Measurements from ENCODE around the gene ZNF12. TPM values are rescaled to one million over a fixed set of nuclear protein-coding genes. Genes with fewer than 3 reads are reported as not detected.

Gene ZNF12
- total and polyA plus RNA-seq, 2 experiments from 2014 or later, result 13.0 to 19.9 TPM

DNA sequence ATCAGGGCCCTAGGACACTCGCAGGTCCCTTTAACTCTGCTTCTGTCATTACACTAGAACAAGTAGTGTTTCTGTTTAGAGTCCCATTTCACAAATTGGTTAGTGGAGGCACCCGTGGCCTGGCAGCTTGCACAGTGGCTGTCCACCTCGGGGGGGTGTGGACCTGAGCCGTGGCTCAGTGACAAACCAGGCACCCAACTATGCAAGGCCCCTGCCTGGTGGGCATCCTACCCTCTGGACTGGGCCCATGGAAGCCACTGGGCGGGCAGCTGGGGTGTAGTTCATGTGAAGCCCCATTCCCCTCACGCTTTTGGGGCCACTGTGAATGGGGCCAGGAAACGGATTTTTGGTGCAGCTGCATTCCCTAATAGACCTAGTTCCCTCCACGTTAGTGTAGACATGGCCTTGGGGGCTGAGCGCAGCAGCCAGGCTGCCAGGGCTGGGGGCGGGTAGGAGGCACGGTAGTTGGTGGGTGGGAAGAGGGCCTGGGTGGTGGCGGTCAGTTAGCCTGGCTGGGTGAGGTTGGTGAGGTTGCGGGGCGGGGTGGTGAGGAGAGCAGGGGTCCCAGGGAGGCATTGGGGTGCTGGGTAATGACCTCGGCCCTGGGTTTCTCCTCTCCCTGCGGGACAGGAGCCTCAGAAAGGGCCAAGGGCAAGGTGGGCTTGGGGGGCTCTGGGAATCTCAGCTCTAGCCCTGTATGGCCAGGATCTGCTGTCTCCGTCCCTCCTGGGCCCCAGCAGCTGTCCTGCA, 50.9 kb downstream of the ZNF12 start:
- Histone ChIP-seq H3K9ac (no peak overlapping the region), H3K36me3 (ENCODE audit: low read depth) (no peaks in the 10 kb centered on the region; the same call in 1 of the 2 replicates), H2AFZ (no peak overlapping the region), H3F3A (ENCODE audit: insufficient read depth) (peaks cover 5% of the 10 kb centered on the region; the same call in 1 of the 2 replicates), H3K4me2 (ENCODE audit: unreplicated experiment) (no peak overlapping the region), H4K20me1 (ENCODE audit: insufficient read depth) (no peaks in the 10 kb centered on the region), H3K27ac (no peak overlapping the region), H3K79me2 (ENCODE audit: insufficient read depth) (no peaks in the 10 kb centered on the region), H3K9me3 (ENCODE audit: low read depth) (no peaks in the 10 kb centered on the region), H3K4me3 (no peak overlapping the region), H3K27me3 (replicated peaks; ENCODE audit: insufficient read depth) (no peaks in the 10 kb centered on the region), H3K4me1 (ENCODE audit: insufficient read depth) (no peaks in the 10 kb centered on the region), H3K9me2 (ENCODE audit: insufficient read depth) (no peaks in the 10 kb centered on the region)
- in situ Hi-C loops (cut with MboI), result no loop called here
- no peak for DNase-seq
- TF ChIP-seq EZH2 (IDR thresholded peaks at IDR 0.05; ENCODE audit: insufficient read depth, poor library complexity, severe bottlenecking) (no peak), EZH2phosphoT487 (IDR thresholded peaks at IDR 0.05; ENCODE audit: insufficient read depth, low read depth) (no peak)
- 94 to 97% methylated on average over 12 to 17 of the region's 17 CpGs for WGBS, 2 experiments (ENCODE audit: low coverage in 1 of 2, low lambda C conversion rate in 2 of 2, missing lambda C conversion rate in 2 of 2)

GRCh38 chr7:6654842-6655610, 51.7 kb downstream of the ZNF12 start:
- H3K4me3 ChIP-seq, result no peak overlapping the region
- H3K79me2 ChIP-seq (ENCODE audit: insufficient read depth), result no peaks in the 10 kb centered on the region
- TF ChIP-seq EZH2 (IDR thresholded peaks at IDR 0.05; ENCODE audit: insufficient read depth, poor library complexity, severe bottlenecking), result no peak
- no peak for TF ChIP-seq EZH2phosphoT487 (IDR thresholded peaks at IDR 0.05; ENCODE audit: insufficient read depth, low read depth)
- H3K36me3 ChIP-seq (ENCODE audit: low read depth), result no peaks in the 10 kb centered on the region; the same call in 1 of the 2 replicates
- no peak overlapping the region for H3K27ac ChIP-seq
- no peaks in the 10 kb centered on the region for H3K9me3 ChIP-seq (ENCODE audit: low read depth)
- no peak overlapping the region for H3K9ac ChIP-seq
- H3K9me2 ChIP-seq (ENCODE audit: insufficient read depth), result no peaks in the 10 kb centered on the region
- H3K27me3 ChIP-seq (replicated peaks; ENCODE audit: insufficient read depth), result no peaks in the 10 kb centered on the region
- 93 to 94% methylated on average over 46 to 48 of the region's 48 CpGs for WGBS, 2 experiments (ENCODE audit: low coverage in 1 of 2, low lambda C conversion rate in 2 of 2, missing lambda C conversion rate in 2 of 2)
- H2AFZ ChIP-seq, result no peak overlapping the region
- in situ Hi-C loops (cut with MboI), result no loop called here
- no peak for DNase-seq
- no peaks in the 10 kb centered on the region for H3K4me1 ChIP-seq (ENCODE audit: insufficient read depth)
- H3F3A ChIP-seq (ENCODE audit: insufficient read depth), result peaks cover 5% of the 10 kb centered on the region; the same call in 1 of the 2 replicates
- no peak overlapping the region for H3K4me2 ChIP-seq (ENCODE audit: unreplicated experiment)
- H4K20me1 ChIP-seq (ENCODE audit: insufficient read depth), result no peaks in the 10 kb centered on the region

DNA sequence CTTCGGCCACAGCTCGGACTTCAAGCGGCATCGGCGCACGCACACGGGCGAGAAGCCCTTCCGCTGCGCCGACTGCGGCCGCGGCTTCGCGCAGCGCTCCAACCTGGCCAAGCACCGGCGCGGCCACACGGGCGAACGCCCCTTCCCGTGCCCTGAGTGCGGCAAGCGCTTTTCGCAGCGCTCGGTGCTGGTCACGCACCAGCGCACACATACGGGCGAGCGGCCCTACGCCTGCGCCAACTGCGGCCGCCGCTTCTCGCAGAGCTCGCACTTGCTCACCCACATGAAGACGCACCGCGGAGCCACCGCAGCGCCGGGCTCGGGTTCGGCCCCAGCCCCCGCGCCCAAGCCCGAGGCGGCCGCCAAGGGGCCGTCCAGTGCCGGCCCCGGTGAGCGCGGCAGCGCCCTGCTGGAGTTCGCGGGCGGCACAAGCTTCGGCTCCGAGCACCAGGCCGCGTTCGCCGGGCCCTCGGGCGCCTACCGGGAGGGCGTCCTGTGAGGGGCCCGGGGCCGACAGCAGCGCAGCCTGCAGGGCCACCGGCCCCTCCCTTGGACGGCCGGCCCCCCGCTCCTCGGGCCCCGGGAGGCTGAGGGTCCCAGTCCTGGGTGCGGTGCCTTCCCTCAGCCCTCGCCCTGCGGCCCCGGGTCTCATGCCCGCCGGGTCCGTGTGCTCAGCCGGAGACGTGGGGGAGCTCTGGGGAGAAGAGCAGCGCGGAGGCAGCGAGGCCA, 52.5 kb downstream of the ZNF12 start:
- Histone ChIP-seq H3K4me1 (ENCODE audit: insufficient read depth) (no peaks in the 10 kb centered on the region), H3K36me3 (ENCODE audit: low read depth) (no peaks in the 10 kb centered on the region; the same call in 1 of the 2 replicates), H3K4me3 (no peak overlapping the region), H3K9me3 (ENCODE audit: low read depth) (no peaks in the 10 kb centered on the region), H3K27ac (no peak overlapping the region), H3K4me2 (ENCODE audit: unreplicated experiment) (no peak overlapping the region), H2AFZ (no peak overlapping the region), H3F3A (ENCODE audit: insufficient read depth) (peaks cover 5% of the 10 kb centered on the region; the same call in 1 of the 2 replicates), H3K27me3 (replicated peaks; ENCODE audit: insufficient read depth) (no peaks in the 10 kb centered on the region), H3K9ac (no peak overlapping the region), H3K79me2 (ENCODE audit: insufficient read depth) (no peaks in the 10 kb centered on the region), H4K20me1 (ENCODE audit: insufficient read depth) (no peaks in the 10 kb centered on the region), H3K9me2 (ENCODE audit: insufficient read depth) (no peaks in the 10 kb centered on the region)
- TF ChIP-seq EZH2 (IDR thresholded peaks at IDR 0.05; ENCODE audit: insufficient read depth, poor library complexity, severe bottlenecking), result no peak
- TF ChIP-seq EZH2phosphoT487 (IDR thresholded peaks at IDR 0.05; ENCODE audit: insufficient read depth, low read depth), result no peak
- WGBS, 2 experiments (ENCODE audit: low coverage in 1 of 2, low lambda C conversion rate in 2 of 2, missing lambda C conversion rate in 2 of 2), result 95 to 96% methylated on average over 37 to 94 of the region's 94 CpGs
- DNase-seq, result no peak
- in situ Hi-C loops (cut with MboI), result no loop called here
